ENCODE results near the gene GSG1.

The GSG1 gene

GRCh38 chr12:13120413-13120812, 16.9 kb upstream of the GSG1 start:
- no peak for FAIRE-seq
- no peak for TF ChIP-seq CTCF (IDR thresholded peaks at IDR 0.05; ENCODE audit: insufficient read depth, missing control alignments)
- DNase-seq (ENCODE audit: insufficient read length, low spot score): no peak

GRCh38 chr12:13119826-13120225, 16.4 kb upstream of the GSG1 start:
- no peak for DNase-seq (ENCODE audit: insufficient read length, low spot score)
- no peak for FAIRE-seq
- no peak for TF ChIP-seq CTCF (IDR thresholded peaks at IDR 0.05; ENCODE audit: insufficient read depth, missing control alignments)

GRCh38 chr12:13117029-13117428, 13.6 kb upstream of the GSG1 start:
- FAIRE-seq: no peak

GRCh38 chr12:13116259-13116658, 12.8 kb upstream of the GSG1 start:
- DNase-seq (ENCODE audit: insufficient read length, low spot score): no peak
- no peak for TF ChIP-seq CTCF (IDR thresholded peaks at IDR 0.05; ENCODE audit: insufficient read depth, missing control alignments)
- FAIRE-seq: no peak

More at GRCh38 chr12:13117029-13117428, 13.6 kb upstream of the GSG1 start:
- no peak for DNase-seq (ENCODE audit: insufficient read length, low spot score)
- no peak for TF ChIP-seq CTCF (IDR thresholded peaks at IDR 0.05; ENCODE audit: insufficient read depth, missing control alignments)

- DNase-seq (ENCODE audit: insufficient read length, low spot score): no peak
- no peak for TF ChIP-seq CTCF (IDR thresholded peaks at IDR 0.05; ENCODE audit: insufficient read depth, missing control alignments)
- FAIRE-seq: no peak
These were observed 11.0 kb upstream of the GSG1 start for GRCh38 chr12:13114251-13115052.

- no peak for FAIRE-seq
- DNase-seq (ENCODE audit: insufficient read length, low spot score): no peak
- TF ChIP-seq CTCF (IDR thresholded peaks at IDR 0.05; ENCODE audit: insufficient read depth, missing control alignments): no peak
These were observed 9.5 kb upstream of the GSG1 start for GRCh38 chr12:13112968-13113367.

- TF ChIP-seq CTCF (IDR thresholded peaks at IDR 0.05; ENCODE audit: insufficient read depth, missing control alignments): no peak
- no peak for FAIRE-seq
- DNase-seq (ENCODE audit: insufficient read length, low spot score): no peak
These were observed 3.2 kb upstream of the GSG1 start for GRCh38 chr12:13106666-13107065.

Measured in D721Med (cell line).